HCT116 (cell line): ENCODE measurements around the gene CARD14.

ENCODE experiments used
- CBX3 ChIP-seq: IDR thresholded peaks from 2 replicates; pipeline ENCODE4 v1.6.1; 2012; ENCODE audit warnings: low read depth
- EGR1 ChIP-seq: IDR thresholded peaks from 2 replicates; pipeline ENCODE4 v1.6.1; 2012; ENCODE audit warnings: low read depth
- FOSL1 ChIP-seq: IDR thresholded peaks from 2 replicates; pipeline ENCODE4 v1.6.1; 2012; ENCODE audit warnings: low read depth
- MAX ChIP-seq: IDR thresholded peaks from 2 replicates; pipeline ENCODE4 v1.6.1; 2012
- POLR2A ChIP-seq: IDR thresholded peaks from 2 replicates; pipeline ENCODE4 v1.7.0; 2011; ENCODE audit warnings: borderline replicate concordance; ENCODE audit not compliant: insufficient read depth, insufficient read length; ENCODE audit errors: extremely low read depth
- POLR2AphosphoS5 ChIP-seq: IDR thresholded peaks from 2 replicates; pipeline ENCODE4 v1.6.1; 2011; ENCODE audit warnings: mild to moderate bottlenecking, low read depth, low read length, moderate library complexity
- RAD21 ChIP-seq: IDR thresholded peaks from 2 replicates; pipeline ENCODE4 v1.6.1; 2012; ENCODE audit warnings: low read depth, mild to moderate bottlenecking
- SIN3A ChIP-seq: IDR thresholded peaks from 2 replicates; pipeline ENCODE4 v1.6.1; 2012; ENCODE audit warnings: low read depth
- SRF ChIP-seq: IDR thresholded peaks from 2 replicates; pipeline ENCODE4 v1.6.1; 2012; ENCODE audit warnings: low read depth
- ZFX ChIP-seq: fragments of 450-650 bp; IDR thresholded peaks from 2 replicates; pipeline ENCODE4 v1.6.1; 2017
- TF ChIP-seq, protein P1 (sequence below), 3 experiments: fragments of 200-600 bp in 1 of 3; sonication (generic) in 1 of 3; IDR thresholded peaks in 2 of 3; conservative IDR thresholded peaks in 1 of 3; 2 replicates each; pipeline ENCODE4 v1.5.1; 2012 to 2017; ENCODE audit warnings: low read depth in 2 of 3, low read length in 2 of 3, antibody characterized with exemption in 1 of 3, borderline replicate concordance in 1 of 3, control low read depth in 1 of 3, mild to moderate bottlenecking in 1 of 3, mixed read lengths in 1 of 3, mixed run types in 1 of 3, moderate library complexity in 1 of 3; ENCODE audit not compliant: insufficient read depth in 1 of 3

DNA sequence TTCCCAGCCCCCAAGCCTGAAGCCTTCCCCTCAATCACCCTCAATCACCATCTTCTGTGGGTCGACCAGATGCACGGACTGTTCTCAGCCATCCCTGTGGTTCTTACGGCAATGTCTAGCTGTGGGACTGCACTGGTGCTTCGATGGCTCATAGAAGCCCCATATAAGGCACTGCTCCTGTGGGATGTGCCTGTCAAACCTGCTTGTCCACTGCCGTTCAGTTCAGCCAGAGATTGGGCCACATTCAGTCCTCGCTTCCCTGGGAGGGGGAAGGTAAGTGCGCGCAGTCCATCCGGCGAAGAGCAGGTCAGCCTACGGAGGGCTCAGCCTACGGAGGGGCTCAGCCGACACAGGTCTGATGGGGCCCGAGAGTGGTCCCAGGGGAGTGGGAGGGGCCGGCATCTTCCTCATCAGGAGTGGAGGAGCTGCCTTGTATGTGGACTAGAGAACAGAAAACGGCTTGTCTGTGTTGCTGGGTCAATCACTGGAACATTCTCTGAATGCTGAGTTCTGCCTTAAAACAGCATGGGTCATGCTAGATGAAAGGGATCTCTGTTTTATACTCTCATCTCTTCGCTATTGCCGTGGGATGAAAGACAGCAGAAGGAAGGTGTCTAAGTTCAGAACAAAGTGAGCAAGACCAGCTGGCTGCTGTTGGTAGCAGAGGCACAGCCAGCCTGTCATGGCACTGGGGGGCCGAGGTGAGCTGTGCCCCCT, at the start of gene CARD14:
- TF ChIP-seq SIN3A (no peak), ZFX (no peak), CBX3 (no peak), EGR1 (no peak), POLR2AphosphoS5 (no peak), MAX (no peak), FOSL1 (no peak), POLR2A (no peak), RAD21 (no peak), SRF (peak; percentile 94)
- TF ChIP-seq, protein P1, sequence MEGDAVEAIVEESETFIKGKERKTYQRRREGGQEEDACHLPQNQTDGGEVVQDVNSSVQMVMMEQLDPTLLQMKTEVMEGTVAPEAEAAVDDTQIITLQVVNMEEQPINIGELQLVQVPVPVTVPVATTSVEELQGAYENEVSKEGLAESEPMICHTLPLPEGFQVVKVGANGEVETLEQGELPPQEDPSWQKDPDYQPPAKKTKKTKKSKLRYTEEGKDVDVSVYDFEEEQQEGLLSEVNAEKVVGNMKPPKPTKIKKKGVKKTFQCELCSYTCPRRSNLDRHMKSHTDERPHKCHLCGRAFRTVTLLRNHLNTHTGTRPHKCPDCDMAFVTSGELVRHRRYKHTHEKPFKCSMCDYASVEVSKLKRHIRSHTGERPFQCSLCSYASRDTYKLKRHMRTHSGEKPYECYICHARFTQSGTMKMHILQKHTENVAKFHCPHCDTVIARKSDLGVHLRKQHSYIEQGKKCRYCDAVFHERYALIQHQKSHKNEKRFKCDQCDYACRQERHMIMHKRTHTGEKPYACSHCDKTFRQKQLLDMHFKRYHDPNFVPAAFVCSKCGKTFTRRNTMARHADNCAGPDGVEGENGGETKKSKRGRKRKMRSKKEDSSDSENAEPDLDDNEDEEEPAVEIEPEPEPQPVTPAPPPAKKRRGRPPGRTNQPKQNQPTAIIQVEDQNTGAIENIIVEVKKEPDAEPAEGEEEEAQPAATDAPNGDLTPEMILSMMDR (IDR thresholded peaks at IDR 0.05 in 2 of 3, conservative IDR thresholded peaks at IDR 0.05 in 1 of 3; ENCODE audit: borderline replicate concordance in 1 of 3, insufficient read depth in 1 of 3, low read depth in 2 of 3, low read length in 2 of 3) = no peak
